Endothelial cell of umbilical vein (primary cell): ENCODE results near the gene BNIP5. TPM values are rescaled to one million over a fixed set of nuclear protein-coding genes. Genes with fewer than 3 reads are reported as not detected.

ENCODE experiments used
- BruUV-seq: library from RNA; stranded (reverse); fragments of 400-500 nt; replicated peaks from 2 replicates; lab custom pipeline; 2021; lab: Mats Ljungman, UMichigan
- CTCF ChIA-PET: fragments of 300-600, 350-600 bp; sonication (Branson Sonifier 250); formaldehyde crosslinking; loops from one replicate; lab custom pipeline; 2021; ENCODE audit warnings: antibody characterized with exemption, inconsistent platforms; lab: Charles Lee
- POLR2A ChIA-PET: fragments of 300-600, 350-600 bp; sonication (Branson Sonifier 250); formaldehyde crosslinking; loops from one replicate; lab custom pipeline; 2021; ENCODE audit warnings: antibody characterized with exemption, inconsistent platforms; lab: Charles Lee
- DNase-seq: peaks from one replicate; pipeline ENCODE4 v3.0.0-alpha.2; 2011; ENCODE audit warnings: low read depth, low spot score
- FAIRE-seq: peaks from 2 replicates; lab custom pipeline; 2011; peaks lifted over from hg19 to GRCh38; lab: Jason Lieb, UNC
- H2AFZ ChIP-seq: 2 replicates; pipeline ENCODE4 v1.6.0; 2012; ENCODE audit warnings: low read depth, low read length, control low read depth, inconsistent platforms
- H3K27ac ChIP-seq: 2 replicates; pipeline ENCODE4 v1.5.1; 2011; ENCODE audit warnings: low read depth, mild to moderate bottlenecking, control low read depth, low read length, moderate library complexity; ENCODE audit not compliant: insufficient read depth
- H3K27me3 ChIP-seq, 2 experiments: 2 replicates each; pipeline versions ENCODE4 v1.6.0 to v1.6.1; 2011; ENCODE audit warnings: low read length in 2 of 2, mixed read lengths in 1 of 2; ENCODE audit not compliant: control insufficient read depth in 2 of 2, insufficient read depth in 2 of 2
- H3K36me3 ChIP-seq, 2 experiments: 2 replicates in 1 of 2; 3 replicates in 1 of 2; pipeline ENCODE4 v1.5.1; 2011; ENCODE audit warnings: low read length in 2 of 2, mild to moderate bottlenecking in 1 of 2, moderate library complexity in 1 of 2; ENCODE audit not compliant: control insufficient read depth in 2 of 2, insufficient read depth in 2 of 2; ENCODE audit errors: extremely low read depth in 1 of 2
- H3K4me1 ChIP-seq: 3 replicates; pipeline ENCODE4 v1.5.1; 2011; ENCODE audit warnings: mild to moderate bottlenecking, low read length; ENCODE audit not compliant: control insufficient read depth, insufficient read depth; ENCODE audit errors: extremely low read depth
- H3K4me2 ChIP-seq: 2 replicates; pipeline ENCODE4 v1.6.1; 2011; ENCODE audit warnings: low read length, control low read depth, mixed read lengths; ENCODE audit not compliant: insufficient read depth
- H3K4me3 ChIP-seq, 3 experiments: fragments of 200-600 bp in 1 of 3; sonication (generic), shearing (Covaris generic) in 1 of 3; replicated peaks in 1 of 3; 2 replicates each; pipeline ENCODE4 v1.5.1; 2011 to 2016; ENCODE audit warnings: control low read depth in 3 of 3, low read length in 3 of 3, mild to moderate bottlenecking in 2 of 3, inconsistent platforms in 1 of 3, low read depth in 1 of 3, moderate library complexity in 1 of 3; ENCODE audit not compliant: insufficient read depth in 1 of 3
- H3K79me2 ChIP-seq: 2 replicates; pipeline ENCODE4 v1.6.0; 2012; ENCODE audit warnings: low read length, inconsistent platforms; ENCODE audit not compliant: control insufficient read depth, insufficient read depth
- H3K9ac ChIP-seq: replicated peaks from 2 replicates; pipeline ENCODE3; 2011; ENCODE audit warnings: low read length, control low read depth; ENCODE audit not compliant: insufficient read depth; ENCODE audit errors: extremely low read depth
- H3K9me1 ChIP-seq: replicated peaks from 3 replicates; pipeline ENCODE4 v1.6.0; 2011; ENCODE audit warnings: mild to moderate bottlenecking, low read length; ENCODE audit not compliant: control insufficient read depth, insufficient read depth; ENCODE audit errors: extremely low read depth
- H3K9me3 ChIP-seq: replicated peaks from 2 replicates; pipeline ENCODE4 v1.5.1; 2012; ENCODE audit warnings: low read length, inconsistent platforms; ENCODE audit not compliant: control insufficient read depth, insufficient read depth
- H4K20me1 ChIP-seq: replicated peaks from 2 replicates; pipeline ENCODE3; 2011; ENCODE audit warnings: mild to moderate bottlenecking, low read length; ENCODE audit not compliant: control insufficient read depth, insufficient read depth; ENCODE audit errors: extremely low read depth
- CTCF ChIP-seq, 2 donors: IDR thresholded peaks; 1 replicate in 1 of 2; 2 replicates in 1 of 2; pipeline ENCODE4 v1.5.1; 2011; ENCODE audit warnings: low read length in 2 of 2, mild to moderate bottlenecking in 2 of 2, moderate library complexity in 2 of 2, control low read depth in 1 of 2, inconsistent platforms in 1 of 2, low read depth in 1 of 2; ENCODE audit not compliant: insufficient read depth in 1 of 2; ENCODE audit errors: extremely low read depth in 1 of 2
- EZH2 ChIP-seq: IDR thresholded peaks from 2 replicates; pipeline ENCODE4 v1.6.1; 2012; ENCODE audit warnings: borderline replicate concordance, low read depth, mild to moderate bottlenecking, moderate library complexity, low read length, inconsistent platforms; ENCODE audit not compliant: severe bottlenecking
- FOS ChIP-seq: IDR thresholded peaks from 2 replicates; pipeline ENCODE4 v1.6.1; 2011; ENCODE audit warnings: mild to moderate bottlenecking, low read length, moderate library complexity, borderline replicate concordance; ENCODE audit not compliant: insufficient read depth
- GATA2 ChIP-seq: IDR thresholded peaks from 2 replicates; pipeline ENCODE4 v1.7.0; 2011; ENCODE audit warnings: low read depth, mild to moderate bottlenecking, moderate library complexity, mixed read lengths, low read length; ENCODE audit not compliant: insufficient read length, insufficient read depth
- JUN ChIP-seq: IDR thresholded peaks from 2 replicates; pipeline ENCODE4 v1.6.1; 2011; ENCODE audit warnings: borderline replicate concordance, low read depth; ENCODE audit not compliant: insufficient read length, insufficient read depth
- MAX ChIP-seq: IDR thresholded peaks from 2 replicates; pipeline ENCODE4 v1.6.1; 2011; ENCODE audit not compliant: insufficient read depth, insufficient read length
- MYC ChIP-seq: IDR thresholded peaks from one replicate; pipeline ENCODE4 v1.6.1; 2011; ENCODE audit warnings: mild to moderate bottlenecking, low read depth, low read length
- POLR2A ChIP-seq: IDR thresholded peaks from 2 replicates; pipeline ENCODE4 v1.6.1; 2012; ENCODE audit warnings: low read depth, mild to moderate bottlenecking, control low read depth, low read length
- POLR2AphosphoS5 ChIP-seq: IDR thresholded peaks from 2 replicates; pipeline ENCODE4 v1.6.1; 2012; ENCODE audit warnings: low read depth, mild to moderate bottlenecking, control low read depth, low read length, moderate library complexity; ENCODE audit not compliant: insufficient read depth
- dilution Hi-C: fragments of 300-500 bp; cut with MboI; formaldehyde crosslinking; loops from one replicate; pipeline ENCODE4 v1.15.0; 2019; ENCODE audit warnings: low sequenced_read_pairs; ENCODE audit not compliant: extremely low pct_ligation_motif_present
- intact Hi-C: fragments of 100-400 bp; cut with micrococcal nuclease; formaldehyde crosslinking; loops from one replicate; pipeline ENCODE4 v1.10.0; 2022
- polyA plus RNA-seq, 4 experiments: library from polyadenylated mRNA; depleted of rRNA in 3 of 4; stranded (reverse) in 3 of 4; unstranded in 1 of 4; fragments of >200 nt; gene quantifications; 2 replicates each; pipeline versions ENCODE4 v1.2.1 to v1.2.3, GENCODE V29; 2011 to 2012; ENCODE audit warnings: missing spikeins in 1 of 4
- total RNA-seq: library from RNA; stranded (reverse); gene quantifications from 2 replicates; pipeline ENCODE4 v1.2.3, GENCODE V29; 2021

BNIP5 gene
- total and polyA plus RNA-seq, 2 donors (not counting 3 experiments of a cell fraction or from before 2014, with no cell fraction given): not detected

- Histone ChIP-seq H2AFZ (no peak overlapping the region), H3K9ac (no peak overlapping the region), H3K27ac (no peak overlapping the region), H4K20me1 (no peaks in the 10 kb centered on the region), H3K4me1 (no peaks in the 10 kb centered on the region), H3K4me2 (no peak overlapping the region), H3K4me3 (no peak overlapping the region), H3K9me1 (no peaks in the 10 kb centered on the region), H3K9me3 (no peaks in the 10 kb centered on the region), H3K79me2 (no peaks in the 10 kb centered on the region), H3K36me3 (no peaks in the 10 kb centered on the region), H3K27me3 (peaks cover 2 to 6% of the 10 kb centered on the region in 2 experiments)
- POLR2A ChIA-PET: no interaction called here
- dilution Hi-C loops (no loop called here), intact Hi-C loops (no loop called here)
- DNase-seq (no peak), FAIRE-seq (no peak)
- BruUV-seq: no TSS peak
- CTCF ChIA-PET: interaction anchor here (0.8 to 3.3 kb wide), 7 partner anchors 10 to 75 kb away, joined by 3 to 21 read pairs (median 7); no protein-coding TSS in a partner anchor
- TF ChIP-seq POLR2AphosphoS5 (no peak), MAX (no peak), EZH2 (no peak), CTCF (IDR thresholded peaks at IDR 0.05; ENCODE audit: extremely low read depth in 1 of 2, insufficient read depth in 1 of 2, low read depth in 1 of 2, low read length in 2 of 2) (no peak), GATA2 (no peak), MYC (no peak), POLR2A (no peak), FOS (no peak), JUN (no peak)
Measured at GRCh38 chr6:36301085-36301658, 35.5 kb downstream of the BNIP5 start.
